Activated naive CD8-positive, alpha-beta T cell treated with anti-CD3 and anti-CD28 coated beads, Interleukin-2, amount 50 U/mL, for 24 hours (primary cell): ENCODE data around the gene GPR32.
A peak's percentile ranks its signal among the peaks of the same experiment; 100 is the strongest.

ENCODE experiments used
- ATAC-seq: fragments of 150-1000 bp; cut with Tn5 transposase; one replicate; pipeline ENCODE4 v1.10.0; 2021
- DNase-seq: peaks from one replicate; pipeline ENCODE4 v3.0.0; 2021
- H3K27ac Mint-ChIP-seq: one replicate; pipeline ENCODE4 v1.8.0; 2021; ENCODE audit warnings: mild to moderate bottlenecking, mixed read lengths
- H3K27me3 Mint-ChIP-seq: one replicate; pipeline ENCODE4 v1.8.0; 2021; ENCODE audit warnings: mixed read lengths
- H3K36me3 Mint-ChIP-seq: one replicate; pipeline ENCODE4 v1.8.0; 2021; ENCODE audit warnings: low read depth, mixed read lengths
- H3K4me1 Mint-ChIP-seq: one replicate; pipeline ENCODE4 v1.8.0; 2021; ENCODE audit warnings: mixed read lengths
- H3K4me3 Mint-ChIP-seq: one replicate; pipeline ENCODE4 v1.8.0; 2021; ENCODE audit warnings: mild to moderate bottlenecking, moderate library complexity, mixed read lengths
- H3K9me3 Mint-ChIP-seq: one replicate; pipeline ENCODE4 v1.8.0; 2021; ENCODE audit warnings: mixed read lengths

The GPR32 gene

GRCh38 chr19:50818859-50819472, 48.7 kb downstream of the GPR32 start:
- H3K4me3 Mint-ChIP-seq = peak overlapping the region; percentile 71

GRCh38 chr19:50819636-50820035, 49.4 kb downstream of the GPR32 start:
- H3K4me3 Mint-ChIP-seq = peak overlapping the region; percentile 52
- peaks cover 48% of the 10 kb centered on the region for H3K4me1 Mint-ChIP-seq
- no peak for DNase-seq

More at GRCh38 chr19:50818859-50819472, 48.7 kb downstream of the GPR32 start:
- Mint-ChIP-seq H3K4me1 (peaks cover 48% of the 10 kb centered on the region), H3K27me3 (peaks cover 69% of the 10 kb centered on the region), H3K36me3 (no peaks in the 10 kb centered on the region), H3K9me3 (no peaks in the 10 kb centered on the region), H3K27ac (no peak overlapping the region)
- ATAC-seq (no peak), DNase-seq (no peak)

GRCh38 chr19:50820086-50820485, 49.8 kb downstream of the GPR32 start:
- Mint-ChIP-seq H3K36me3 (no peaks in the 10 kb centered on the region), H3K27ac (no peak overlapping the region), H3K4me1 (peaks cover 48% of the 10 kb centered on the region), H3K4me3 (peak overlapping the region; percentile 52), H3K9me3 (no peaks in the 10 kb centered on the region), H3K27me3 (peaks cover 69% of the 10 kb centered on the region)
- no peak for ATAC-seq
- DNase-seq = no peak

More at GRCh38 chr19:50819636-50820035, 49.4 kb downstream of the GPR32 start:
- peaks cover 71% of the 10 kb centered on the region for H3K27me3 Mint-ChIP-seq
- no peaks in the 10 kb centered on the region for H3K9me3 Mint-ChIP-seq
- no peak overlapping the region for H3K27ac Mint-ChIP-seq
- H3K36me3 Mint-ChIP-seq = no peaks in the 10 kb centered on the region
- ATAC-seq = no peak

GRCh38 chr19:50820549-50821247, 50.4 kb downstream of the GPR32 start:
- H3K4me1 Mint-ChIP-seq = peaks cover 48% of the 10 kb centered on the region
- no peak for DNase-seq
- H3K27ac Mint-ChIP-seq = no peak overlapping the region
- no peaks in the 10 kb centered on the region for H3K9me3 Mint-ChIP-seq
- no peak for ATAC-seq
- peak overlapping the region; percentile 52 for H3K4me3 Mint-ChIP-seq
- H3K36me3 Mint-ChIP-seq = no peaks in the 10 kb centered on the region
- H3K27me3 Mint-ChIP-seq = peaks cover 68% of the 10 kb centered on the region

GRCh38 chr19:50821248-50821612, 51.0 kb downstream of the GPR32 start:
- Mint-ChIP-seq H3K4me1 (peaks cover 47% of the 10 kb centered on the region), H3K9me3 (no peaks in the 10 kb centered on the region), H3K4me3 (no peak overlapping the region), H3K27me3 (peaks cover 66% of the 10 kb centered on the region), H3K36me3 (no peaks in the 10 kb centered on the region), H3K27ac (no peak overlapping the region)
- no peak for DNase-seq
- ATAC-seq = no peak
